CD4-positive, alpha-beta memory T cell (primary cell): ENCODE results near the gene AP1M1. TPM values are rescaled to one million over a fixed set of nuclear protein-coding genes. Genes with fewer than 3 reads are reported as not detected.

ENCODE experiments used
- CTCF ChIA-PET: fragments of 350-600 bp; sonication (Branson Sonifier 250); formaldehyde crosslinking; loops from one replicate; lab custom pipeline; 2021; ENCODE audit warnings: inconsistent platforms; ENCODE audit not compliant: partially characterized antibody; lab: Charles Lee
- POLR2A ChIA-PET: fragments of 350-600 bp; sonication (Branson Sonifier 250); formaldehyde crosslinking; loops from one replicate; lab custom pipeline; 2021; ENCODE audit not compliant: partially characterized antibody; lab: Charles Lee
- DNase-seq, 5 donors: peaks; one replicate each; pipeline versions ENCODE4 v3.0.0 to v3.0.0-alpha.2; 2020 to 2022; ENCODE audit warnings: mixed read lengths in 1 of 5
- H3K27ac ChIP-seq: one replicate; pipeline ENCODE4 v1.7.0; 2013; ENCODE audit warnings: low read depth, low read length
- H3K27me3 ChIP-seq: 2 replicates; pipeline ENCODE4 v1.7.0; 2013; ENCODE audit warnings: mild to moderate bottlenecking, low read length, moderate library complexity; ENCODE audit not compliant: insufficient read depth
- H3K36me3 ChIP-seq: 2 replicates; pipeline ENCODE4 v1.7.0; 2013; ENCODE audit warnings: mild to moderate bottlenecking, low read length, moderate library complexity; ENCODE audit not compliant: insufficient read depth
- H3K4me1 ChIP-seq: 2 replicates; pipeline ENCODE4 v1.7.0; 2013; ENCODE audit warnings: mild to moderate bottlenecking, low read length, moderate library complexity; ENCODE audit not compliant: insufficient read depth
- H3K4me3 ChIP-seq, 2 donors: one replicate each; pipeline ENCODE4 v1.7.0; 2013; ENCODE audit warnings: low read length in 2 of 2, mild to moderate bottlenecking in 1 of 2
- H3K9me3 ChIP-seq, 2 donors: one replicate each; pipeline ENCODE4 v1.7.0; 2013; ENCODE audit warnings: low read length in 2 of 2, control low read depth in 1 of 2; ENCODE audit not compliant: control insufficient read depth in 1 of 2
- H3K27ac Mint-ChIP-seq, 7 donors: one replicate each; pipeline ENCODE4 v1.8.0; 2020 to 2021; ENCODE audit warnings: mixed read lengths in 7 of 7, mild to moderate bottlenecking in 6 of 7, inconsistent platforms in 3 of 7, moderate library complexity in 3 of 7
- H3K27me3 Mint-ChIP-seq, 2 donors: one replicate each; pipeline ENCODE4 v1.8.0; 2020 to 2021; ENCODE audit warnings: mixed read lengths in 2 of 2
- H3K36me3 Mint-ChIP-seq, 2 donors: one replicate each; pipeline ENCODE4 v1.8.0; 2020 to 2021; ENCODE audit warnings: mixed read lengths in 2 of 2, inconsistent platforms in 1 of 2, mild to moderate bottlenecking in 1 of 2
- H3K4me1 Mint-ChIP-seq, 4 donors: one replicate each; pipeline ENCODE4 v1.8.0; 2020 to 2021; ENCODE audit warnings: mixed read lengths in 4 of 4, mild to moderate bottlenecking in 1 of 4
- H3K4me3 Mint-ChIP-seq, 8 donors: one replicate each; pipeline ENCODE4 v1.8.0; 2020 to 2021; ENCODE audit warnings: mixed read lengths in 8 of 8, mild to moderate bottlenecking in 7 of 8, moderate library complexity in 6 of 8, inconsistent platforms in 3 of 8
- H3K9me3 Mint-ChIP-seq, 8 donors: one replicate each; pipeline ENCODE4 v1.8.0; 2020 to 2021; ENCODE audit warnings: mixed read lengths in 8 of 8, mild to moderate bottlenecking in 5 of 8, inconsistent platforms in 3 of 8, moderate library complexity in 1 of 8
- intact Hi-C: fragments of 100-400 bp; cut with micrococcal nuclease; formaldehyde crosslinking; loops from one replicate; pipeline ENCODE4 v1.15.1; 2023
- polyA plus RNA-seq, 2 donors: library from polyadenylated mRNA; unstranded; fragments of 300-500 nt; fragmentation: Illumina TruSeq; gene quantifications; one replicate each; pipeline ENCODE4 v1.2.3, GENCODE V29; 2021
- total RNA-seq, 2 experiments: library from RNA; stranded (reverse); gene quantifications; one replicate each; pipeline ENCODE4 v1.2.3, GENCODE V29; 2021

AP1M1 gene
- total and polyA plus RNA-seq, 4 experiments from 2014 or later, result 107 to 147 (median 117) TPM

DNA sequence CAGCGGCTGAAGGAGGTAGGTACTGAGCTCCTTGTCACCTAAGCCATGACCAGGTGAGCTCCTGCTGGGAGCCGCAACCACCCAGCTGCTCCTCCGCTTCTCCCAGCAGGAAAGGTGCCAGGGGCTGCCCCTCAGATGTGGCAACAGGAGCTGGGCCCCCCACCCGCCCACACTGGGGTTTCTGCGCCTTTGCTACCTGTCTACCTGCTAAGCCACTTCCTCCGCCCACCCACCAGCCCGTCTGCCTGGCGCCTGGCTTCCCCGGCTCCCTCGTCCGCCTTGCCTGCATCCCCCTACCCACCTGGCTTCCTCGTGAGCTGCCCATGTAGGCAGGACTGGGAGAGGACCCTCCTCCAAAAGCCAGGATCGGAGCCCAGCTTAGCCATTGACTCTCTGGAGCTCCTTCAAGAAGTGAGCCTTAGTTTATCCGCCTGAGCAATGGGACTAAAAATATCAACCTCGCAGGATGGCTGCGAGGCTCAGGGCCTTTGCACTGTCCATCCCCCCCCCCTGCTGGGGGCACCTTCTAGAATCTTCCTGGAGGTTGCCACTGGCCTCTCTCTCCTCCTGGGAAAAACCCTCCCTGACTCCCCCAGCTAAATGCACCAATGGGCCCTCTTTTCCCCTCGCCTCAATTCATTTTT, 71.1 kb downstream of the AP1M1 start:
- H3K4me1 Mint-ChIP-seq, result peaks cover 27 to 49% (median 37%) of the 10 kb centered on the region in 4 donors

DNA sequence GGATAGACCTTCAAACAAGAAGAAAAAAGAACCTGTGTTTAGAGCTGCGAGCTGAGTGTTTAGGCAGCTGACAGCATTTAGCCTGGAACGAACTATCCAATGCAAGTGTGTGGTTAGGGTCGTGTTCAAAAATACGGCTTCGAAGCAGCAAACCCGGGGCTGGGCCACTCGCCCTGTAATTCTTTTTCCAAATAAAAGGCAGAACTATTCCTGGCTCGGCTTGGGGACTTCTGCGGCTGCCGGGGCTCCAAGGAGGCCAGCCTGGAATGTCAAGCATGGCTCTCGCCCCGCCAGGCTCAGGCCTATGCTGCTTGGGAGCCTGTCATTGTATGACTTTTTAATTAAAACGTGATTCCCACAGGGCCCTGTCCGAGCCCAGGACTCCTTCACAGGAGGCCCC, 75.2 kb downstream of the AP1M1 start:
- H3K9me3 ChIP-seq, result no peaks in the 10 kb centered on the region
- H3K4me1 ChIP-seq, result peaks cover 11% of the 10 kb centered on the region
- Mint-ChIP-seq H3K4me1 (peaks cover 10 to 18% (median 14%) of the 10 kb centered on the region in 4 donors), H3K27ac (no peak overlapping the region), H3K36me3 (no peaks in the 10 kb centered on the region), H3K27me3 (no peaks in the 10 kb centered on the region), H3K9me3 (no peaks in the 10 kb centered on the region), H3K4me3 (no peak overlapping the region)
- no peaks in the 10 kb centered on the region for H3K36me3 ChIP-seq
- ChIA-PET POLR2A (interaction anchor here (0.8 to 1.1 kb wide), 2 partner anchors 51 to 57 kb away, joined by 3 to 4 read pairs; partner anchors contain the start of gene KLF2), CTCF (no interaction called here)
- no peak for DNase-seq
- H3K27me3 ChIP-seq, result no peaks in the 10 kb centered on the region
- no peak overlapping the region for H3K4me3 ChIP-seq
- intact Hi-C loops, result no loop called here
- H3K27ac ChIP-seq, result no peak overlapping the region

More for the DNA sequence above, 71.1 kb downstream of the AP1M1 start:
- Histone ChIP-seq H3K4me3 (no peak overlapping the region), H3K4me1 (peaks cover 37% of the 10 kb centered on the region), H3K36me3 (no peaks in the 10 kb centered on the region), H3K27ac (no peak overlapping the region), H3K9me3 (no peaks in the 10 kb centered on the region), H3K27me3 (no peaks in the 10 kb centered on the region)
- CTCF ChIA-PET, result interaction anchor here (1.0 to 4.9 kb wide), 6 partner anchors 13 to 117 kb away, joined by 3 to 36 read pairs (median 4); no protein-coding TSS in a partner anchor
- intact Hi-C loops, result loop anchor here (5.0 kb wide), 1 partner anchor 54 kb away; the partner anchor contains the start of gene KLF2
- Mint-ChIP-seq H3K27ac (peak overlapping the region; percentile 50 to 89 (median 77)), H3K9me3 (no peaks in the 10 kb centered on the region), H3K36me3 (no peaks in the 10 kb centered on the region), H3K27me3 (no peaks in the 10 kb centered on the region), H3K4me3 (peak overlapping the region; percentile 41 to 73 (median 70))
- POLR2A ChIA-PET, result interaction anchor here (0.9 to 17.7 kb wide), 7 partner anchors 10 to 114 kb away, joined by 3 to 342 read pairs (median 10); partner anchors contain the start of gene KLF2
- peak; percentile 28 to 55 (median 41) for DNase-seq

DNA sequence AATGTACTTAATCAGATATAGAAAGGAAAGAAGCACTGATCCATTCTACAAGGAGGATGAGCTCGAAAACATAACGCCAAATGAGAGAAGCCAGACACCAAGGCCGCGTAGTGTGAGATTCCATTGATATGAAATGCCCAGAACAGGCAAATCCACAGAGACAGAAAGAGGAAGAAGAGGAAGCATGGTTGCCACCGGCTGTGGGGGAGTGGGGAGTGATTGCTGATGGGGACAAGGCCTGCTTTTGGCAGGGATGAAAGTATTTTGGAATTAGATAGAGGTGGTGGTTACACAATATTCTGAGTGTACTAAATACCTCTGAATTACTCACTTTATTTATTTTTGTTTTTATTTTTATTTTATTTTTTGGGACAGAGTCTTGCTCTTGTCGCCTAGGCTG, 76.7 kb downstream of the AP1M1 start:
- Histone ChIP-seq H3K36me3 (no peaks in the 10 kb centered on the region), H3K4me1 (no peaks in the 10 kb centered on the region), H3K9me3 (no peaks in the 10 kb centered on the region), H3K27me3 (no peaks in the 10 kb centered on the region), H3K27ac (no peak overlapping the region), H3K4me3 (no peak overlapping the region)
- POLR2A ChIA-PET, result interaction anchor here (1.2 kb wide), 1 partner anchor 7 kb away, joined by 3 read pairs; no protein-coding TSS in a partner anchor
- Mint-ChIP-seq H3K27ac (peak overlapping the region in 1 of 7 donors; percentile 49), H3K36me3 (no peaks in the 10 kb centered on the region), H3K4me1 (peaks cover 2 to 7% (median 4%) of the 10 kb centered on the region in 4 donors), H3K27me3 (no peaks in the 10 kb centered on the region), H3K9me3 (no peaks in the 10 kb centered on the region), H3K4me3 (no peak overlapping the region)
- no peak for DNase-seq
- intact Hi-C loops, result no loop called here
- CTCF ChIA-PET, result no interaction called here

DNA sequence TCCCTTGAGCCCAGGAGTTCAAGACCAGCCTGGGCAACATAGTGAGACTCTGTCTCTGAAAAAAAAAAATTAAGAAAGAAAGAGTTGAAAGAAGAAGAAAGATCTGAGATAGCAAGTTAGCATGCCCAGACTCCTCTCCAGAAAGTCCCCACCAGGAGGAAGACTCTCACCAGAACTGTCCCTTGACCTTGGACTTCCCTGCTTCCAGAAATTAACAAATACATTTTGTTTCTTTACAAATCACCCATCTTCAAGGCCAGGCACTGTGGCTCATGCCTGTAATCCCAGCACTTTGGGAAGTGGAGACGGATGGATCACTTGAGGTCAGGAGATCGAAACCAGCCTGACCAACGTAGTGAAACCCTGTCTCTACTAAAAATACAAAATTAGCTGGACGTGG, 82.6 kb downstream of the AP1M1 start:
- Histone ChIP-seq H3K36me3 (no peaks in the 10 kb centered on the region), H3K27ac (no peak overlapping the region), H3K4me1 (peaks cover 18% of the 10 kb centered on the region), H3K4me3 (no peak overlapping the region), H3K9me3 (no peaks in the 10 kb centered on the region), H3K27me3 (no peaks in the 10 kb centered on the region)
- ChIA-PET CTCF (interaction anchor here (1.9 kb wide), 1 partner anchor 11 kb away, joined by 4 read pairs; no protein-coding TSS in a partner anchor), POLR2A (no interaction called here)
- Mint-ChIP-seq H3K36me3 (no peaks in the 10 kb centered on the region), H3K27ac (no peak overlapping the region), H3K9me3 (no peaks in the 10 kb centered on the region), H3K4me3 (no peak overlapping the region), H3K27me3 (no peaks in the 10 kb centered on the region), H3K4me1 (peaks cover 10 to 24% (median 18%) of the 10 kb centered on the region in 4 donors)
- intact Hi-C loops, result loop anchor here (5.0 kb wide), 1 partner anchor 42 kb away; the partner anchor contains the start of gene KLF2
- DNase-seq, result no peak

DNA sequence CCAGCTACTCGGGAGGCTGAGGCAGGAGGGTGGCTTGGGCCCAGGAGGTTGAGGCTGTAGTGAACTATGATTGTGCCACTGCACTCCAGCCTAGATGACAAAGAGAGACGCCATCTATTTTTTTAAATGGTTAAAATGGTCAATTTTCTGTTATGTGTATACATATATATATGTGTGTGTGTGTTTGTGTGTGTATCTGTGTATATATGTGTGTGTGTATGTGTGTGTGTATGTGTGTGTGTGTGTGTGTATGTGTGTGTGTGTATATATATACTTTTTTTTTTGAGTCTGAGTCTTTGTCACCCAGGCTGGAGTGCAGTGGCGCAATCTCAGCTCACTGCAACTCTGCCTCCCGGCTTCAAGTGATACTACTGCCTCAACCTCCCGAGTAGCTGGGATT, 84.0 kb downstream of the AP1M1 start:
- Histone ChIP-seq H3K9me3 (no peaks in the 10 kb centered on the region), H3K27ac (no peak overlapping the region), H3K4me3 (no peak overlapping the region), H3K27me3 (no peaks in the 10 kb centered on the region), H3K4me1 (peaks cover 23% of the 10 kb centered on the region), H3K36me3 (no peaks in the 10 kb centered on the region)
- H3K4me3 Mint-ChIP-seq, result no peak overlapping the region
- no peaks in the 10 kb centered on the region for H3K36me3 Mint-ChIP-seq
- no peak for DNase-seq
- H3K27me3 Mint-ChIP-seq, result peaks cover 0 to 2% of the 10 kb centered on the region in 2 donors
- H3K4me1 Mint-ChIP-seq, result peaks cover 11 to 36% (median 21%) of the 10 kb centered on the region in 4 donors
- H3K27ac Mint-ChIP-seq, result peak overlapping the region in 2 of 7 donors; percentile 29 to 44
- POLR2A ChIA-PET, result interaction anchor here (0.9 to 1.5 kb wide), 2 partner anchors 42 to 46 kb away, joined by 5 to 6 read pairs; partner anchors contain the start of gene KLF2
- CTCF ChIA-PET, result interaction anchor here (0.6 to 1.9 kb wide), 2 partner anchors 12 to 675 kb away, joined by 4 to 6 read pairs; no protein-coding TSS in a partner anchor
- intact Hi-C loops, result loop anchor here (5.0 kb wide), 1 partner anchor 41 kb away; the partner anchor contains the start of gene KLF2
- no peaks in the 10 kb centered on the region for H3K9me3 Mint-ChIP-seq

DNA sequence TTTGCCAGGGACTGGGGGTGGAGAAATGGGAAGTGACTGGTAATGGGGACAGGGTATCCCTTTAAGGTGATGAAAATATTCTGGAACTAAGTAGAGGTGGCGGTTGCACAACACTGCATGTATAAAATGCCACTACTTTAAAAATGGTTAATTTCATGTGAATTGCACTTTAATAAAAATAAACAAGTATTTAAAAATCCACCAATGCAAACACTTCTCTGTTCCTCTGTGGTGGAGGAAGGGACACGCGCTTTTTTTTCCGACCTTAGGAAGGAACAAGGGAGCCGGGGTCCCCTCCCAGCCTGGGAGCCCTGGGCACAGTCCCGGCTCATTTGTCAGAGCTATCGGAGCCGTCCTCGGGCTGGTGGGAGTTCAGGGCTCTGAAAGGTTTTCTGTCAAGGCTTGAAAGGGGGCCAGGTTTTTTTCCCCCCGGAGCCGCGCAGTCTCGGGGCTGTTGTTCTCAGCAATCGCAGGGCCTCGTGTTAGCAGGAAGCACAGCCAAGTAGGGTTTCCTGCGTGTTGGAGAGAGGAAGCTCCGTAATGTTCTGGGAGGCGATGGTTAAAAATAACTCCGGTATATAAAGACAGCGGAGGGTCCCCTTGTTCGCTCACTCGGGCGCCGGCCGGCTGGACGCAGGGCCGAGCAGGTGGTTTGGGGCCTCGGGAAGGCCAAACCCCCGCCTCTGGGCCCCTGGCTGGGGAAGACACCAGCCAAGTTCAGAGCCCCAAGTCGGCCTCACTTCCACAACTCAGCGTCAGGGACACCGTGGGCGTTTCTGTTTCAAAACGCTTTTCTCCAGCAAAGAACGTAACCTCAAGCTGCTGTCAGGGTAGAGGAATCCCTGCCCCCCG, 85.7 kb downstream of the AP1M1 start:
- H3K4me3 ChIP-seq, result peak overlapping the region; percentile 13 to 46
- CTCF ChIA-PET, result interaction anchor here (0.6 to 1.6 kb wide), 5 partner anchors 15 to 99 kb away, joined by 3 to 6 read pairs (median 4); no protein-coding TSS in a partner anchor
- peaks cover 14 to 43% (median 23%) of the 10 kb centered on the region in 4 donors for H3K4me1 Mint-ChIP-seq

More for the DNA sequence above, 85.7 kb downstream of the AP1M1 start:
- Mint-ChIP-seq H3K27ac (peak overlapping the region; percentile 57 to 94 (median 89)), H3K27me3 (peaks cover 0 to 4% of the 10 kb centered on the region in 2 donors), H3K4me3 (peak overlapping the region; percentile 51 to 84 (median 74)), H3K9me3 (no peaks in the 10 kb centered on the region), H3K36me3 (no peaks in the 10 kb centered on the region)
- peak; percentile 42 to 60 (median 51) for DNase-seq
- H3K4me1 ChIP-seq, result peaks cover 23% of the 10 kb centered on the region
- H3K27me3 ChIP-seq, result no peaks in the 10 kb centered on the region
- H3K9me3 ChIP-seq, result no peaks in the 10 kb centered on the region
- no peaks in the 10 kb centered on the region for H3K36me3 ChIP-seq
- peak overlapping the region; percentile 31 for H3K27ac ChIP-seq
- intact Hi-C loops, result loop anchor here (5.0 kb wide), 1 partner anchor 39 kb away; the partner anchor contains the start of gene KLF2
- POLR2A ChIA-PET, result interaction anchor here (0.8 to 2.5 kb wide), 15 partner anchors 17 to 99 kb away, joined by 3 to 50 read pairs (median 5); partner anchors contain the start of gene KLF2
